CD14-positive monocyte (primary cell): ENCODE measurements around the gene COX7A2L. TPM values are rescaled to one million over a fixed set of nuclear protein-coding genes. Genes with fewer than 3 reads are reported as not detected.
"Not testable (repeated sequence)": the region's sequence is repeated elsewhere in the genome, so short reads cannot be mapped to it uniquely, and the experiment has no call there.

Source experiments
- DNase-seq, 3 donors: peaks; one replicate each; pipeline ENCODE4 v3.0.0-alpha.2; 2011 to 2022
- H2AFZ ChIP-seq: 2 replicates; pipeline ENCODE4 v1.6.0; 2012; ENCODE audit warnings: mild to moderate bottlenecking, low read depth, low read length, inconsistent platforms; ENCODE audit not compliant: insufficient read depth, poor library complexity, severe bottlenecking
- H3K27ac ChIP-seq, 2 donors: 1 replicate in 1 of 2; 2 replicates in 1 of 2; pipeline ENCODE4 v1.5.1; 2012 to 2013; ENCODE audit warnings: low read length in 2 of 2, control low read depth in 1 of 2, inconsistent platforms in 1 of 2, low read depth in 1 of 2, mild to moderate bottlenecking in 1 of 2
- H3K27me3 ChIP-seq, 2 donors: one replicate each; pipeline versions ENCODE4 v1.6.0 to v1.6.1; 2011 to 2013; ENCODE audit warnings: low read length in 2 of 2; ENCODE audit not compliant: control insufficient read depth in 2 of 2, insufficient read depth in 2 of 2
- H3K36me3 ChIP-seq, 2 donors: replicated peaks in 1 of 2; 1 replicate in 1 of 2; 2 replicates in 1 of 2; pipeline versions ENCODE4 v1.5.1 to v1.6.1; 2012 to 2013; ENCODE audit warnings: low read length in 2 of 2, control low read depth in 1 of 2, inconsistent platforms in 1 of 2, mild to moderate bottlenecking in 1 of 2; ENCODE audit not compliant: insufficient read depth in 2 of 2, control insufficient read depth in 1 of 2
- H3K4me1 ChIP-seq, 2 donors: 1 replicate in 1 of 2; 2 replicates in 1 of 2; pipeline versions ENCODE4 v1.5.1 to v1.6.1; 2012 to 2013; ENCODE audit warnings: low read length in 2 of 2, control low read depth in 1 of 2, inconsistent platforms in 1 of 2, mild to moderate bottlenecking in 1 of 2, moderate library complexity in 1 of 2; ENCODE audit not compliant: insufficient read depth in 2 of 2, control insufficient read depth in 1 of 2
- H3K4me2 ChIP-seq: replicated peaks from 2 replicates; pipeline ENCODE3; 2012; ENCODE audit warnings: low read length, moderate library complexity, mild to moderate bottlenecking; ENCODE audit not compliant: poor library complexity, severe bottlenecking; ENCODE audit errors: extremely low read depth
- H3K4me3 ChIP-seq, 3 experiments: fragments of 200-600 bp in 1 of 3; sonication (generic) in 1 of 3; replicated peaks in 1 of 3; 1 replicate in 2 of 3; 2 replicates in 1 of 3; pipeline ENCODE4 v1.5.1; 2011 to 2013; ENCODE audit warnings: low read length in 3 of 3, mild to moderate bottlenecking in 3 of 3, control low read depth in 2 of 3, low read depth in 2 of 3, inconsistent platforms in 1 of 3, moderate library complexity in 1 of 3
- H3K79me2 ChIP-seq: 2 replicates; pipeline ENCODE4 v1.6.0; 2012; ENCODE audit warnings: mild to moderate bottlenecking, control low read depth, inconsistent platforms, low read length, moderate library complexity; ENCODE audit not compliant: insufficient read depth
- H3K9ac ChIP-seq: 2 replicates; pipeline ENCODE4 v1.6.0; 2017; ENCODE audit warnings: low read length, mild to moderate bottlenecking; ENCODE audit not compliant: insufficient read depth, poor library complexity, severe bottlenecking
- H3K9me3 ChIP-seq, 2 donors: replicated peaks in 1 of 2; 1 replicate in 1 of 2; 2 replicates in 1 of 2; pipeline versions ENCODE4 v1.5.1 to v1.6.1; 2012 to 2013; ENCODE audit warnings: low read length in 2 of 2, control low read depth in 1 of 2; ENCODE audit not compliant: control insufficient read depth in 1 of 2, insufficient read depth in 1 of 2
- H4K20me1 ChIP-seq: 2 replicates; pipeline ENCODE4 v1.6.0; 2012; ENCODE audit warnings: mild to moderate bottlenecking, low read length, control low read depth, moderate library complexity; ENCODE audit not compliant: insufficient read depth
- H3K27ac Mint-ChIP-seq, 7 donors: one replicate each; pipeline ENCODE4 v1.8.0; 2020; ENCODE audit warnings: mild to moderate bottlenecking in 7 of 7, mixed read lengths in 7 of 7, moderate library complexity in 6 of 7, inconsistent platforms in 2 of 7
- H3K27me3 Mint-ChIP-seq, 3 donors: one replicate each; pipeline ENCODE4 v1.8.0; 2021 to 2022; ENCODE audit warnings: low read depth in 3 of 3, mild to moderate bottlenecking in 3 of 3, mixed read lengths in 3 of 3, moderate library complexity in 3 of 3, inconsistent platforms in 1 of 3
- H3K36me3 Mint-ChIP-seq, 2 donors: one replicate each; pipeline ENCODE4 v1.8.0; 2020; ENCODE audit warnings: mixed read lengths in 2 of 2, inconsistent platforms in 1 of 2, mild to moderate bottlenecking in 1 of 2
- H3K4me1 Mint-ChIP-seq: one replicate; pipeline ENCODE4 v1.8.0; 2020; ENCODE audit warnings: mild to moderate bottlenecking, mixed read lengths
- H3K4me3 Mint-ChIP-seq, 2 donors: one replicate each; pipeline ENCODE4 v1.8.0; 2020; ENCODE audit warnings: mild to moderate bottlenecking in 2 of 2, mixed read lengths in 2 of 2, moderate library complexity in 1 of 2
- H3K9me3 Mint-ChIP-seq, 7 donors: one replicate each; pipeline ENCODE4 v1.8.0; 2020 to 2022; ENCODE audit warnings: mixed read lengths in 7 of 7, mild to moderate bottlenecking in 6 of 7, moderate library complexity in 6 of 7, inconsistent platforms in 2 of 7
- WGBS: methylation state at CpG from one replicate; pipeline ENCODE4 v1.1.5; 2013; ENCODE audit warnings: missing lambda C conversion rate; ENCODE audit not compliant: insufficient coverage; 5-methylcytosine and 5-hydroxymethylcytosine counted together
- intact Hi-C, 2 donors: fragments of 100-400 bp; cut with micrococcal nuclease; formaldehyde crosslinking; loops; one replicate each; pipeline versions ENCODE4 v1.15.0 to v1.15.1; 2023
- polyA plus RNA-seq, 3 donors: library from polyadenylated mRNA; depleted of rRNA in 1 of 3; unstranded in 2 of 3; stranded (reverse) in 1 of 3; fragments of 300-500 nt in 2 of 3; fragments of >200 nt in 1 of 3; fragmentation: Illumina TruSeq in 2 of 3; gene quantifications; 1 replicate in 2 of 3; 2 replicates in 1 of 3; pipeline ENCODE4 v1.2.3, GENCODE V29; 2012 to 2021
- TF ChIP-seq, protein P1 (sequence below): fragments of 200-600 bp; IDR thresholded peaks from one replicate; pipeline ENCODE4 v1.8.0; 2022; ENCODE audit warnings: antibody characterized with exemption, mild to moderate bottlenecking

Gene COX7A2L
- polyA plus RNA-seq, 3 donors = 63.6 to 153 (median 144) TPM

DNA sequence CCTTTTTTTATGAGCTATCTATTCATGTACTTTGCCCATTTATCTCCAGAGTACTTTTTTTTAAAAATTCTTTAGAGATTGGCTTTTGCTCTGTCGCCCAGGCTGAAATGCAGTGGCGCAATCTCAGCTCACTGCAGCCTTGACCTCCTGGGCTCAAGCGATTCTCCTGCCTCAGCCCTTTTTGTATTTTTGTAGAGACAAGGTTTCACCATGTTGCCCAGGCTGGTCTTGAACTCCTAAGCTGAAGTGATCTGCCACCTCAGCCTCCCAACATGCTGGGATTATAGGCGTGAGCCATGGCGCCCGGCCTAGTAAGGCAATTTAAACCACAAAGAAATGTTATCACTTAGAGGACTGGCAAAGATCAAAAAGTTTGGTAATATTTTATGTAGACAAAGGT lies 14.2 kb downstream of the COX7A2L start:
- H3K9ac ChIP-seq, H3K4me3 ChIP-seq, DNase-seq, H3K27me3 ChIP-seq, H3K27ac Mint-ChIP-seq, intact Hi-C loops, H3K4me3 Mint-ChIP-seq, H3K9me3 Mint-ChIP-seq, H3K27ac ChIP-seq, H3K4me2 ChIP-seq, H2AFZ ChIP-seq, H3K4me1 ChIP-seq, H3K9me3 ChIP-seq, H3K27me3 Mint-ChIP-seq, H3K4me1 Mint-ChIP-seq: not testable (repeated sequence)
- H3K36me3 Mint-ChIP-seq = peaks cover 74 to 79% of the 10 kb centered on the region in 2 donors
- H3K36me3 ChIP-seq = peaks cover 58 to 92% of the 10 kb centered on the region in 2 donors
- H3K79me2 ChIP-seq = peaks cover 68% of the 10 kb centered on the region
- peaks cover 45% of the 10 kb centered on the region for H4K20me1 ChIP-seq
- 83% methylated on average over 1 of the region's 6 CpGs for WGBS

GRCh38 chr2:42345986-42346385 lies 15.0 kb downstream of the COX7A2L start:
- Histone ChIP-seq H3K27me3 (no peaks in the 10 kb centered on the region), H4K20me1 (peaks cover 45% of the 10 kb centered on the region), H3K4me3 (no peak overlapping the region), H3K36me3 (peaks cover 49 to 89% of the 10 kb centered on the region in 2 donors), H3K9ac (no peak overlapping the region), H3K4me1 (no peaks in the 10 kb centered on the region), H3K27ac (peak overlapping the region in 1 of 2 donors; percentile 8), H3K9me3 (no peaks in the 10 kb centered on the region), H3K4me2 (no peak overlapping the region), H3K79me2 (peaks cover 61% of the 10 kb centered on the region), H2AFZ (no peak overlapping the region)
- WGBS = 100% methylated on average over 4 of the region's 4 CpGs
- no peak for DNase-seq
- no peaks in the 10 kb centered on the region for H3K27me3 Mint-ChIP-seq
- H3K4me1 Mint-ChIP-seq = peaks cover 2% of the 10 kb centered on the region
- H3K9me3 Mint-ChIP-seq = peaks cover 0 to 8% (median 0%) of the 10 kb centered on the region in 7 donors
- peaks cover 66 to 72% of the 10 kb centered on the region in 2 donors for H3K36me3 Mint-ChIP-seq
- peak overlapping the region in 1 of 7 donors; percentile 4 for H3K27ac Mint-ChIP-seq
- intact Hi-C loops = no loop called here
- no peak overlapping the region for H3K4me3 Mint-ChIP-seq
- TF ChIP-seq, protein P1, sequence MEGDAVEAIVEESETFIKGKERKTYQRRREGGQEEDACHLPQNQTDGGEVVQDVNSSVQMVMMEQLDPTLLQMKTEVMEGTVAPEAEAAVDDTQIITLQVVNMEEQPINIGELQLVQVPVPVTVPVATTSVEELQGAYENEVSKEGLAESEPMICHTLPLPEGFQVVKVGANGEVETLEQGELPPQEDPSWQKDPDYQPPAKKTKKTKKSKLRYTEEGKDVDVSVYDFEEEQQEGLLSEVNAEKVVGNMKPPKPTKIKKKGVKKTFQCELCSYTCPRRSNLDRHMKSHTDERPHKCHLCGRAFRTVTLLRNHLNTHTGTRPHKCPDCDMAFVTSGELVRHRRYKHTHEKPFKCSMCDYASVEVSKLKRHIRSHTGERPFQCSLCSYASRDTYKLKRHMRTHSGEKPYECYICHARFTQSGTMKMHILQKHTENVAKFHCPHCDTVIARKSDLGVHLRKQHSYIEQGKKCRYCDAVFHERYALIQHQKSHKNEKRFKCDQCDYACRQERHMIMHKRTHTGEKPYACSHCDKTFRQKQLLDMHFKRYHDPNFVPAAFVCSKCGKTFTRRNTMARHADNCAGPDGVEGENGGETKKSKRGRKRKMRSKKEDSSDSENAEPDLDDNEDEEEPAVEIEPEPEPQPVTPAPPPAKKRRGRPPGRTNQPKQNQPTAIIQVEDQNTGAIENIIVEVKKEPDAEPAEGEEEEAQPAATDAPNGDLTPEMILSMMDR = no peak
